ENCODE data around the gene EPHB1.

DNA sequence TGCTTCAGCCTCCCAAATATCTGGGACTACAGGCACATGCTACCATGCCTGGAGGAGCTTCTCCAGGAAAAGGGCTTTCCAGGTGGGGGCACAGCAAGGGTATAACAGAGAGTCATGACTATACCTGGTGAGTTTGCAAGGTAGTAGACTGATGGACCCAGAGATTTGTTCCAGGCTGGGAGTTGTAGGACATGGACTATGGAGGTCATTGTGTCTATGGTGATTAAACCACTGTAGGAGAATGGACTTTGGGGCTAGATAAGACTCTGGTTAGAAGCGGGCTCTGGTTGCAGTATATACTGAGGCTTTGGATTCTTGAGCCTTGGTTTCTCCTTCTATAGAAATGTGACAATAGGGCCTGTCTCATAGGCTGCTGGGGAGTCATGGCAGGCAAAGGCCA, 104.7 kb downstream of the EPHB1 start:
- TF ChIP-seq, protein P1, sequence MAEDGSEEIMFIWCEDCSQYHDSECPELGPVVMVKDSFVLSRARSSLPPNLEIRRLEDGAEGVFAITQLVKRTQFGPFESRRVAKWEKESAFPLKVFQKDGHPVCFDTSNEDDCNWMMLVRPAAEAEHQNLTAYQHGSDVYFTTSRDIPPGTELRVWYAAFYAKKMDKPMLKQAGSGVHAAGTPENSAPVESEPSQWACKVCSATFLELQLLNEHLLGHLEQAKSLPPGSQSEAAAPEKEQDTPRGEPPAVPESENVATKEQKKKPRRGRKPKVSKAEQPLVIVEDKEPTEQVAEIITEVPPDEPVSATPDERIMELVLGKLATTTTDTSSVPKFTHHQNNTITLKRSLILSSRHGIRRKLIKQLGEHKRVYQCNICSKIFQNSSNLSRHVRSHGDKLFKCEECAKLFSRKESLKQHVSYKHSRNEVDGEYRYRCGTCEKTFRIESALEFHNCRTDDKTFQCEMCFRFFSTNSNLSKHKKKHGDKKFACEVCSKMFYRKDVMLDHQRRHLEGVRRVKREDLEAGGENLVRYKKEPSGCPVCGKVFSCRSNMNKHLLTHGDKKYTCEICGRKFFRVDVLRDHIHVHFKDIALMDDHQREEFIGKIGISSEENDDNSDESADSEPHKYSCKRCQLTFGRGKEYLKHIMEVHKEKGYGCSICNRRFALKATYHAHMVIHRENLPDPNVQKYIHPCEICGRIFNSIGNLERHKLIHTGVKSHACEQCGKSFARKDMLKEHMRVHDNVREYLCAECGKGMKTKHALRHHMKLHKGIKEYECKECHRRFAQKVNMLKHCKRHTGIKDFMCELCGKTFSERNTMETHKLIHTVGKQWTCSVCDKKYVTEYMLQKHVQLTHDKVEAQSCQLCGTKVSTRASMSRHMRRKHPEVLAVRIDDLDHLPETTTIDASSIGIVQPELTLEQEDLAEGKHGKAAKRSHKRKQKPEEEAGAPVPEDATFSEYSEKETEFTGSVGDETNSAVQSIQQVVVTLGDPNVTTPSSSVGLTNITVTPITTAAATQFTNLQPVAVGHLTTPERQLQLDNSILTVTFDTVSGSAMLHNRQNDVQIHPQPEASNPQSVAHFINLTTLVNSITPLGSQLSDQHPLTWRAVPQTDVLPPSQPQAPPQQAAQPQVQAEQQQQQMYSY (CRISPR knock-in tag; IDR thresholded peaks at IDR 0.05) = no peak
- TF ChIP-seq, protein P2, sequence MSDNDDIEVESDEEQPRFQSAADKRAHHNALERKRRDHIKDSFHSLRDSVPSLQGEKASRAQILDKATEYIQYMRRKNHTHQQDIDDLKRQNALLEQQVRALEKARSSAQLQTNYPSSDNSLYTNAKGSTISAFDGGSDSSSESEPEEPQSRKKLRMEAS (CRISPR knock-in tag; IDR thresholded peaks at IDR 0.05) = no peak
- TF ChIP-seq, protein P3, sequence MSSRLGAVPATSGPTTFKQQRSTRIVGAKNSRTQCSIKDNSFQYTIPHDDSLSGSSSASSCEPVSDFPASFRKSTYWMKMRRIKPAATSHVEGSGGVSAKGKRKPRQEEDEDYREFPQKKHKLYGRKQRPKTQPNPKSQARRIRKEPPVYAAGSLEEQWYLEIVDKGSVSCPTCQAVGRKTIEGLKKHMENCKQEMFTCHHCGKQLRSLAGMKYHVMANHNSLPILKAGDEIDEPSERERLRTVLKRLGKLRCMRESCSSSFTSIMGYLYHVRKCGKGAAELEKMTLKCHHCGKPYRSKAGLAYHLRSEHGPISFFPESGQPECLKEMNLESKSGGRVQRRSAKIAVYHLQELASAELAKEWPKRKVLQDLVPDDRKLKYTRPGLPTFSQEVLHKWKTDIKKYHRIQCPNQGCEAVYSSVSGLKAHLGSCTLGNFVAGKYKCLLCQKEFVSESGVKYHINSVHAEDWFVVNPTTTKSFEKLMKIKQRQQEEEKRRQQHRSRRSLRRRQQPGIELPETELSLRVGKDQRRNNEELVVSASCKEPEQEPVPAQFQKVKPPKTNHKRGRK (CRISPR knock-in tag; IDR thresholded peaks at IDR 0.05; ENCODE audit: borderline replicate concordance) = no peak
- no peak for TF ChIP-seq NFYB (CRISPR knock-in tag; conservative IDR thresholded peaks at IDR 0.05; ENCODE audit: low read depth)
- TF ChIP-seq, protein P4, sequence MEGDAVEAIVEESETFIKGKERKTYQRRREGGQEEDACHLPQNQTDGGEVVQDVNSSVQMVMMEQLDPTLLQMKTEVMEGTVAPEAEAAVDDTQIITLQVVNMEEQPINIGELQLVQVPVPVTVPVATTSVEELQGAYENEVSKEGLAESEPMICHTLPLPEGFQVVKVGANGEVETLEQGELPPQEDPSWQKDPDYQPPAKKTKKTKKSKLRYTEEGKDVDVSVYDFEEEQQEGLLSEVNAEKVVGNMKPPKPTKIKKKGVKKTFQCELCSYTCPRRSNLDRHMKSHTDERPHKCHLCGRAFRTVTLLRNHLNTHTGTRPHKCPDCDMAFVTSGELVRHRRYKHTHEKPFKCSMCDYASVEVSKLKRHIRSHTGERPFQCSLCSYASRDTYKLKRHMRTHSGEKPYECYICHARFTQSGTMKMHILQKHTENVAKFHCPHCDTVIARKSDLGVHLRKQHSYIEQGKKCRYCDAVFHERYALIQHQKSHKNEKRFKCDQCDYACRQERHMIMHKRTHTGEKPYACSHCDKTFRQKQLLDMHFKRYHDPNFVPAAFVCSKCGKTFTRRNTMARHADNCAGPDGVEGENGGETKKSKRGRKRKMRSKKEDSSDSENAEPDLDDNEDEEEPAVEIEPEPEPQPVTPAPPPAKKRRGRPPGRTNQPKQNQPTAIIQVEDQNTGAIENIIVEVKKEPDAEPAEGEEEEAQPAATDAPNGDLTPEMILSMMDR (IDR thresholded peaks at IDR 0.05) = no peak
- TF ChIP-seq ZNF396 (CRISPR knock-in tag; IDR thresholded peaks at IDR 0.05; ENCODE audit: borderline replicate concordance) = no peak
- TF ChIP-seq, protein P5, sequence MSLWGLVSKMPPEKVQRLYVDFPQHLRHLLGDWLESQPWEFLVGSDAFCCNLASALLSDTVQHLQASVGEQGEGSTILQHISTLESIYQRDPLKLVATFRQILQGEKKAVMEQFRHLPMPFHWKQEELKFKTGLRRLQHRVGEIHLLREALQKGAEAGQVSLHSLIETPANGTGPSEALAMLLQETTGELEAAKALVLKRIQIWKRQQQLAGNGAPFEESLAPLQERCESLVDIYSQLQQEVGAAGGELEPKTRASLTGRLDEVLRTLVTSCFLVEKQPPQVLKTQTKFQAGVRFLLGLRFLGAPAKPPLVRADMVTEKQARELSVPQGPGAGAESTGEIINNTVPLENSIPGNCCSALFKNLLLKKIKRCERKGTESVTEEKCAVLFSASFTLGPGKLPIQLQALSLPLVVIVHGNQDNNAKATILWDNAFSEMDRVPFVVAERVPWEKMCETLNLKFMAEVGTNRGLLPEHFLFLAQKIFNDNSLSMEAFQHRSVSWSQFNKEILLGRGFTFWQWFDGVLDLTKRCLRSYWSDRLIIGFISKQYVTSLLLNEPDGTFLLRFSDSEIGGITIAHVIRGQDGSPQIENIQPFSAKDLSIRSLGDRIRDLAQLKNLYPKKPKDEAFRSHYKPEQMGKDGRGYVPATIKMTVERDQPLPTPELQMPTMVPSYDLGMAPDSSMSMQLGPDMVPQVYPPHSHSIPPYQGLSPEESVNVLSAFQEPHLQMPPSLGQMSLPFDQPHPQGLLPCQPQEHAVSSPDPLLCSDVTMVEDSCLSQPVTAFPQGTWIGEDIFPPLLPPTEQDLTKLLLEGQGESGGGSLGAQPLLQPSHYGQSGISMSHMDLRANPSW (CRISPR knock-in tag; conservative IDR thresholded peaks at IDR 0.05; ENCODE audit: low read depth) = no peak
- no peak for TF ChIP-seq FOXJ3 (CRISPR knock-in tag; IDR thresholded peaks at IDR 0.05; ENCODE audit: borderline replicate concordance)
- TF ChIP-seq, protein P6, sequence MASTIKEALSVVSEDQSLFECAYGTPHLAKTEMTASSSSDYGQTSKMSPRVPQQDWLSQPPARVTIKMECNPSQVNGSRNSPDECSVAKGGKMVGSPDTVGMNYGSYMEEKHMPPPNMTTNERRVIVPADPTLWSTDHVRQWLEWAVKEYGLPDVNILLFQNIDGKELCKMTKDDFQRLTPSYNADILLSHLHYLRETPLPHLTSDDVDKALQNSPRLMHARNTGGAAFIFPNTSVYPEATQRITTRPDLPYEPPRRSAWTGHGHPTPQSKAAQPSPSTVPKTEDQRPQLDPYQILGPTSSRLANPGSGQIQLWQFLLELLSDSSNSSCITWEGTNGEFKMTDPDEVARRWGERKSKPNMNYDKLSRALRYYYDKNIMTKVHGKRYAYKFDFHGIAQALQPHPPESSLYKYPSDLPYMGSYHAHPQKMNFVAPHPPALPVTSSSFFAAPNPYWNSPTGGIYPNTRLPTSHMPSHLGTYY (CRISPR knock-in tag; IDR thresholded peaks at IDR 0.05) = no peak
- TF ChIP-seq, protein P7, sequence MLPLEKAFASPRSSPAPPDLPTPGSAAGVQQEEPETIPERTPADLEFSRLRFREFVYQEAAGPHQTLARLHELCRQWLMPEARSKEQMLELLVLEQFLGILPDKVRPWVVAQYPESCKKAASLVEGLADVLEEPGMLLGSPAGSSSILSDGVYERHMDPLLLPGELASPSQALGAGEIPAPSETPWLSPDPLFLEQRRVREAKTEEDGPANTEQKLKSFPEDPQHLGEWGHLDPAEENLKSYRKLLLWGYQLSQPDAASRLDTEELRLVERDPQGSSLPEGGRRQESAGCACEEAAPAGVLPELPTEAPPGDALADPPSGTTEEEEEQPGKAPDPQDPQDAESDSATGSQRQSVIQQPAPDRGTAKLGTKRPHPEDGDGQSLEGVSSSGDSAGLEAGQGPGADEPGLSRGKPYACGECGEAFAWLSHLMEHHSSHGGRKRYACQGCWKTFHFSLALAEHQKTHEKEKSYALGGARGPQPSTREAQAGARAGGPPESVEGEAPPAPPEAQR (CRISPR knock-in tag; IDR thresholded peaks at IDR 0.05) = no peak
- TF ChIP-seq, protein P8, sequence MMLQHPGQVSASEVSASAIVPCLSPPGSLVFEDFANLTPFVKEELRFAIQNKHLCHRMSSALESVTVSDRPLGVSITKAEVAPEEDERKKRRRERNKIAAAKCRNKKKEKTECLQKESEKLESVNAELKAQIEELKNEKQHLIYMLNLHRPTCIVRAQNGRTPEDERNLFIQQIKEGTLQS (CRISPR knock-in tag; conservative IDR thresholded peaks at IDR 0.05) = no peak
- TF ChIP-seq SMAD4 (CRISPR knock-in tag; IDR thresholded peaks at IDR 0.05) = no peak
- no peak for TF ChIP-seq RELA (CRISPR knock-in tag; IDR thresholded peaks at IDR 0.05; ENCODE audit: borderline replicate concordance)
- TF ChIP-seq, protein P9, sequence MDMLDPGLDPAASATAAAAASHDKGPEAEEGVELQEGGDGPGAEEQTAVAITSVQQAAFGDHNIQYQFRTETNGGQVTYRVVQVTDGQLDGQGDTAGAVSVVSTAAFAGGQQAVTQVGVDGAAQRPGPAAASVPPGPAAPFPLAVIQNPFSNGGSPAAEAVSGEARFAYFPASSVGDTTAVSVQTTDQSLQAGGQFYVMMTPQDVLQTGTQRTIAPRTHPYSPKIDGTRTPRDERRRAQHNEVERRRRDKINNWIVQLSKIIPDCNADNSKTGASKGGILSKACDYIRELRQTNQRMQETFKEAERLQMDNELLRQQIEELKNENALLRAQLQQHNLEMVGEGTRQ (CRISPR knock-in tag; IDR thresholded peaks at IDR 0.05) = no peak
